ENCODE measurements around the gene IQCK. TPM values are rescaled to one million over a fixed set of nuclear protein-coding genes. Genes with fewer than 3 reads are reported as not detected.
A peak's percentile ranks its signal among the peaks of the same experiment; 100 is the strongest.

The IQCK gene
- total RNA-seq, 1 donor from 2014 or later: 5.8 TPM

GRCh38 chr16:19696328-19696727, 21.7 kb upstream of the IQCK start:
- TF ChIP-seq, protein P1, sequence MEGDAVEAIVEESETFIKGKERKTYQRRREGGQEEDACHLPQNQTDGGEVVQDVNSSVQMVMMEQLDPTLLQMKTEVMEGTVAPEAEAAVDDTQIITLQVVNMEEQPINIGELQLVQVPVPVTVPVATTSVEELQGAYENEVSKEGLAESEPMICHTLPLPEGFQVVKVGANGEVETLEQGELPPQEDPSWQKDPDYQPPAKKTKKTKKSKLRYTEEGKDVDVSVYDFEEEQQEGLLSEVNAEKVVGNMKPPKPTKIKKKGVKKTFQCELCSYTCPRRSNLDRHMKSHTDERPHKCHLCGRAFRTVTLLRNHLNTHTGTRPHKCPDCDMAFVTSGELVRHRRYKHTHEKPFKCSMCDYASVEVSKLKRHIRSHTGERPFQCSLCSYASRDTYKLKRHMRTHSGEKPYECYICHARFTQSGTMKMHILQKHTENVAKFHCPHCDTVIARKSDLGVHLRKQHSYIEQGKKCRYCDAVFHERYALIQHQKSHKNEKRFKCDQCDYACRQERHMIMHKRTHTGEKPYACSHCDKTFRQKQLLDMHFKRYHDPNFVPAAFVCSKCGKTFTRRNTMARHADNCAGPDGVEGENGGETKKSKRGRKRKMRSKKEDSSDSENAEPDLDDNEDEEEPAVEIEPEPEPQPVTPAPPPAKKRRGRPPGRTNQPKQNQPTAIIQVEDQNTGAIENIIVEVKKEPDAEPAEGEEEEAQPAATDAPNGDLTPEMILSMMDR (IDR thresholded peaks at IDR 0.05): no peak
- Mint-ChIP-seq H3K36me3 (ENCODE audit: unreplicated experiment) (peaks cover 29% of the 10 kb centered on the region), H3K27me3 (ENCODE audit: unreplicated experiment) (no peaks in the 10 kb centered on the region), H3K4me3 (ENCODE audit: unreplicated experiment) (peak overlapping the region; percentile 4), H3K9me3 (ENCODE audit: unreplicated experiment) (no peaks in the 10 kb centered on the region), H3K27ac (ENCODE audit: unreplicated experiment) (peak overlapping the region; percentile 91), H3K4me1 (ENCODE audit: unreplicated experiment) (peaks cover 35% of the 10 kb centered on the region)
- no peak for DNase-seq (ENCODE audit: extremely low spot score, unreplicated experiment)

DNA sequence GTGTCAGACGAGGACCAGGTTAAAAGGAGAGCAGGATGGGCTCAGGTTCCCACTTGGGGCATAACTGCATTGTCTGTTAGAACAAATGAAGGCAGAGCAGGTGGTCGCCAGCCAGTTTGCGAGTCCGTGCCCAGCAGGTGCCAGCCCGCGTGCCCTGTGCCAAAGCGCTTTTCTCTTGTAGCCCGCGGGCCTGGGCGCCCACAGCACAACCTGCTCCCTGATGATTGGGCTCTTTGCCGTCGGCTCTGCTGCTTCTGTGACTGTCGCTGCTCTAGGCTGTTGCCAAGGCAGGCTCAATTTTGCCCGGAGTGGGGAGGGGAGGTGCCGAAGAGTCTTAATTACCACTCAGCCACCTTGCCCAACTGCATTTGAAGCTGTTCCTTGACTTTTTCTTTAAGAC, 21.1 kb upstream of the IQCK start:
- Mint-ChIP-seq H3K4me1 (ENCODE audit: unreplicated experiment) (peaks cover 32% of the 10 kb centered on the region), H3K36me3 (ENCODE audit: unreplicated experiment) (peaks cover 26% of the 10 kb centered on the region), H3K9me3 (ENCODE audit: unreplicated experiment) (no peaks in the 10 kb centered on the region), H3K4me3 (ENCODE audit: unreplicated experiment) (no peak overlapping the region), H3K27ac (ENCODE audit: unreplicated experiment) (peak overlapping the region; percentile 91), H3K27me3 (ENCODE audit: unreplicated experiment) (no peaks in the 10 kb centered on the region)
- TF ChIP-seq, protein P1 (IDR thresholded peaks at IDR 0.05): no peak
- no peak for DNase-seq (ENCODE audit: extremely low spot score, unreplicated experiment)

DNA sequence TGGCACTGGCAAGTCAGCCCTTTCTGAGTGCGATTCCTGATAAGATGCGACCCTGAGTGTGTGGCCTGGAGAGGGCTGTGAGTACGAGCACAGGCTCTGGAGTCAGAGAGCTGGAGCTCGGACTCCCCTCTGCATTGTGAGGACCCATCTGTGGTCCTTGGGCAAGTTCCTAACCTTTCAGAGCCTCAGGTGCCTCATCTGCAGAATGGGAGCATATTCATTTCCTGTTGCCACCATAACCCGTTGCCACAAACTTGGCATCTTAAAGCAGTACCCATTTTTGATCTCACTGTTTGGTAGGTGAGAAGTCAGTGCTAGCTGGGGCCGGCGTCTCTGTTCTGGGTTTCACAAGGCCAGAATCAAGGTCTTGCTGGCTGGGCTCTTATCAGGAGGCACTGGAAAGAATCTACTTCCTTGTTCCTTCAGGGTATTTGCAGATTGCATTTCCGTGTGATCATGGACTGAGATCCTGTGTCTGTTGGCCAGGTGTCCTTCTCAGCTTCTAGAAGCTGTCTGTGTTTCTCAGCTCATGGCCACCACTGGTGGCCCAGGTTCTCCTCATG, 20.2 kb upstream of the IQCK start:
- Mint-ChIP-seq H3K9me3 (ENCODE audit: unreplicated experiment) (no peaks in the 10 kb centered on the region), H3K27ac (ENCODE audit: unreplicated experiment) (no peak overlapping the region), H3K36me3 (ENCODE audit: unreplicated experiment) (peaks cover 29% of the 10 kb centered on the region), H3K4me3 (ENCODE audit: unreplicated experiment) (no peak overlapping the region), H3K4me1 (ENCODE audit: unreplicated experiment) (peaks cover 32% of the 10 kb centered on the region), H3K27me3 (ENCODE audit: unreplicated experiment) (no peaks in the 10 kb centered on the region)
- TF ChIP-seq, protein P1 (IDR thresholded peaks at IDR 0.05): no peak
- DNase-seq (ENCODE audit: extremely low spot score, unreplicated experiment): no peak

- DNase-seq (ENCODE audit: extremely low spot score, unreplicated experiment): no peak
- Mint-ChIP-seq H3K4me1 (ENCODE audit: unreplicated experiment) (peaks cover 32% of the 10 kb centered on the region), H3K27ac (ENCODE audit: unreplicated experiment) (no peak overlapping the region), H3K36me3 (ENCODE audit: unreplicated experiment) (peaks cover 35% of the 10 kb centered on the region), H3K9me3 (ENCODE audit: unreplicated experiment) (no peaks in the 10 kb centered on the region), H3K27me3 (ENCODE audit: unreplicated experiment) (no peaks in the 10 kb centered on the region), H3K4me3 (ENCODE audit: unreplicated experiment) (no peak overlapping the region)
- TF ChIP-seq, protein P1 (IDR thresholded peaks at IDR 0.05): no peak
These were observed 19.3 kb upstream of the IQCK start for GRCh38 chr16:19698480-19699465.

GRCh38 chr16:19699472-19699871, 18.6 kb upstream of the IQCK start:
- H3K9me3 Mint-ChIP-seq (ENCODE audit: unreplicated experiment): no peaks in the 10 kb centered on the region
- H3K27ac Mint-ChIP-seq (ENCODE audit: unreplicated experiment): no peak overlapping the region
- H3K4me1 Mint-ChIP-seq (ENCODE audit: unreplicated experiment): peaks cover 32% of the 10 kb centered on the region
- H3K27me3 Mint-ChIP-seq (ENCODE audit: unreplicated experiment): no peaks in the 10 kb centered on the region
- H3K36me3 Mint-ChIP-seq (ENCODE audit: unreplicated experiment): peaks cover 36% of the 10 kb centered on the region
- H3K4me3 Mint-ChIP-seq (ENCODE audit: unreplicated experiment): no peak overlapping the region
- no peak for DNase-seq (ENCODE audit: extremely low spot score, unreplicated experiment)
- TF ChIP-seq, protein P1 (IDR thresholded peaks at IDR 0.05): no peak
